Immature natural killer cell (primary cell): Measurements from ENCODE around the gene AKTIP. TPM values are rescaled to one million over a fixed set of nuclear protein-coding genes. Genes with fewer than 3 reads are reported as not detected.

Experiments used
- DNase-seq, 3 donors: peaks; one replicate each; pipeline ENCODE4 v3.0.0; 2022; ENCODE audit warnings: mixed read lengths in 1 of 3
- H3K27ac Mint-ChIP-seq, 6 donors: one replicate each; pipeline ENCODE4 v1.8.0; 2020; ENCODE audit warnings: mixed read lengths in 6 of 6, mild to moderate bottlenecking in 5 of 6, inconsistent platforms in 4 of 6, moderate library complexity in 3 of 6
- H3K27me3 Mint-ChIP-seq, 3 donors: one replicate each; pipeline ENCODE4 v1.8.0; 2020 to 2021; ENCODE audit warnings: low read depth in 3 of 3, mild to moderate bottlenecking in 3 of 3, mixed read lengths in 3 of 3, moderate library complexity in 3 of 3, inconsistent platforms in 1 of 3
- H3K36me3 Mint-ChIP-seq, 3 donors: one replicate each; pipeline ENCODE4 v1.8.0; 2020; ENCODE audit warnings: mixed read lengths in 3 of 3, inconsistent platforms in 2 of 3, mild to moderate bottlenecking in 2 of 3
- H3K4me1 Mint-ChIP-seq, 2 donors: one replicate each; pipeline ENCODE4 v1.8.0; 2020; ENCODE audit warnings: inconsistent platforms in 2 of 2, mild to moderate bottlenecking in 2 of 2, mixed read lengths in 2 of 2, moderate library complexity in 1 of 2
- H3K4me3 Mint-ChIP-seq, 5 donors: one replicate each; pipeline ENCODE4 v1.8.0; 2020; ENCODE audit warnings: mild to moderate bottlenecking in 5 of 5, mixed read lengths in 5 of 5, inconsistent platforms in 3 of 5, moderate library complexity in 3 of 5
- H3K9me3 Mint-ChIP-seq, 6 donors: one replicate each; pipeline ENCODE4 v1.8.0; 2020; ENCODE audit warnings: mild to moderate bottlenecking in 6 of 6, mixed read lengths in 6 of 6, inconsistent platforms in 4 of 6, moderate library complexity in 3 of 6
- polyA plus RNA-seq, 3 donors: library from polyadenylated mRNA; unstranded; fragments of 300-500 nt; fragmentation: Illumina TruSeq; gene quantifications; one replicate each; pipeline ENCODE4 v1.2.3, GENCODE V29; 2021

AKTIP gene
- polyA plus RNA-seq, 3 donors from 2014 or later = 23.3 to 32.0 (median 30.9) TPM

- Mint-ChIP-seq H3K4me3 (no peak overlapping the region), H3K4me1 (peaks cover 3 to 51% of the 10 kb centered on the region in 2 donors), H3K27ac (peak overlapping the region in 5 of 6 donors; percentile 10 to 86 (median 53)), H3K36me3 (peaks cover 65 to 86% (median 69%) of the 10 kb centered on the region in 3 donors), H3K27me3 (no peaks in the 10 kb centered on the region), H3K9me3 (peaks cover 0 to 11% (median 7%) of the 10 kb centered on the region in 6 donors)
- no peak for DNase-seq
These were observed 16.8 kb downstream of the AKTIP start for GRCh38 chr16:53486230-53486629.

- H3K4me1 Mint-ChIP-seq = peaks cover 5 to 42% of the 10 kb centered on the region in 2 donors
- peak overlapping the region in 5 of 6 donors; percentile 19 to 73 (median 24) for H3K27ac Mint-ChIP-seq
- H3K4me3 Mint-ChIP-seq = no peak overlapping the region
- peaks cover 0 to 11% (median 7%) of the 10 kb centered on the region in 6 donors for H3K9me3 Mint-ChIP-seq
- peaks cover 60 to 85% (median 66%) of the 10 kb centered on the region in 3 donors for H3K36me3 Mint-ChIP-seq
- H3K27me3 Mint-ChIP-seq = no peaks in the 10 kb centered on the region
- DNase-seq = no peak
These were observed 18.5 kb downstream of the AKTIP start for GRCh38 chr16:53484542-53484941.

GRCh38 chr16:53482123-53482522 is 20.9 kb downstream of the AKTIP start:
- no peak overlapping the region for H3K4me3 Mint-ChIP-seq
- peaks cover 11 to 44% of the 10 kb centered on the region in 2 donors for H3K4me1 Mint-ChIP-seq
- H3K27ac Mint-ChIP-seq = peak overlapping the region in 5 of 6 donors; percentile 24 to 69 (median 56)
- DNase-seq = no peak
- no peaks in the 10 kb centered on the region for H3K27me3 Mint-ChIP-seq
- peaks cover 0 to 11% (median 7%) of the 10 kb centered on the region in 6 donors for H3K9me3 Mint-ChIP-seq
- H3K36me3 Mint-ChIP-seq = peaks cover 59 to 82% (median 65%) of the 10 kb centered on the region in 3 donors

GRCh38 chr16:53480394-53480793 is 22.6 kb downstream of the AKTIP start:
- H3K27ac Mint-ChIP-seq = peak overlapping the region in 5 of 6 donors; percentile 8 to 77 (median 51)
- H3K36me3 Mint-ChIP-seq = peaks cover 54 to 77% (median 56%) of the 10 kb centered on the region in 3 donors
- no peaks in the 10 kb centered on the region for H3K9me3 Mint-ChIP-seq
- H3K27me3 Mint-ChIP-seq = no peaks in the 10 kb centered on the region
- no peak for DNase-seq
- H3K4me3 Mint-ChIP-seq = no peak overlapping the region
- peaks cover 19 to 52% of the 10 kb centered on the region in 2 donors for H3K4me1 Mint-ChIP-seq

GRCh38 chr16:53478965-53479364 is 24.0 kb downstream of the AKTIP start:
- DNase-seq = no peak
- Mint-ChIP-seq H3K27ac (peak overlapping the region in 2 of 6 donors; percentile 33 to 62), H3K4me3 (no peak overlapping the region), H3K27me3 (no peaks in the 10 kb centered on the region), H3K4me1 (peaks cover 24 to 43% of the 10 kb centered on the region in 2 donors), H3K36me3 (peaks cover 42 to 67% (median 43%) of the 10 kb centered on the region in 3 donors), H3K9me3 (no peaks in the 10 kb centered on the region)

DNA sequence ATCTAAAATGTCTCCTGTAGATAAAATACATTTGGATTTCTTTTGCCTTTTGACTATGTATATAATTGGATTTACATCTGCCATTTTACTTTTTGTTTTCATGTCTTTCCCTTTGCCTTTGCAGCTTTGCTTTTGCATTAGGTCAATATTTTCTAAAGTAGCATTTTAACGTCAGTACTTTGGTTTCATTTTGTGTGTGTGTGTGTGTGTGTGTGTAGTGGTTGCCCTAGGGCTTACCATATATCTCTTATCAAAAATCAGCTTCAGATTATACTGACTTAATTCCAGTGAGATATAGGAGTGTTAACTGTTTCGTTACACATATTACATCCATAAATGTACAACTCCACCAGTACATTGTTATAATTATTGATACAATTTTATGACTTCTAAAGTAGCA is 26.1 kb downstream of the AKTIP start:
- H3K27me3 Mint-ChIP-seq = no peaks in the 10 kb centered on the region
- no peaks in the 10 kb centered on the region for H3K9me3 Mint-ChIP-seq
- H3K4me3 Mint-ChIP-seq = no peak overlapping the region
- DNase-seq = no peak
- peak overlapping the region in 5 of 6 donors; percentile 30 to 70 (median 57) for H3K27ac Mint-ChIP-seq
- H3K36me3 Mint-ChIP-seq = peaks cover 32 to 66% (median 43%) of the 10 kb centered on the region in 3 donors
- H3K4me1 Mint-ChIP-seq = peaks cover 27 to 37% of the 10 kb centered on the region in 2 donors

- H3K9me3 Mint-ChIP-seq = no peaks in the 10 kb centered on the region
- H3K4me3 Mint-ChIP-seq = peak overlapping the region in 1 of 5 donors; percentile 36
- H3K36me3 Mint-ChIP-seq = peaks cover 28 to 60% (median 39%) of the 10 kb centered on the region in 3 donors
- peaks cover 24 to 37% of the 10 kb centered on the region in 2 donors for H3K4me1 Mint-ChIP-seq
- H3K27me3 Mint-ChIP-seq = no peaks in the 10 kb centered on the region
- H3K27ac Mint-ChIP-seq = peak overlapping the region in 1 of 6 donors; percentile 55
- DNase-seq = no peak
These were observed 37.3 kb downstream of the AKTIP start for GRCh38 chr16:53465606-53466280.

DNA sequence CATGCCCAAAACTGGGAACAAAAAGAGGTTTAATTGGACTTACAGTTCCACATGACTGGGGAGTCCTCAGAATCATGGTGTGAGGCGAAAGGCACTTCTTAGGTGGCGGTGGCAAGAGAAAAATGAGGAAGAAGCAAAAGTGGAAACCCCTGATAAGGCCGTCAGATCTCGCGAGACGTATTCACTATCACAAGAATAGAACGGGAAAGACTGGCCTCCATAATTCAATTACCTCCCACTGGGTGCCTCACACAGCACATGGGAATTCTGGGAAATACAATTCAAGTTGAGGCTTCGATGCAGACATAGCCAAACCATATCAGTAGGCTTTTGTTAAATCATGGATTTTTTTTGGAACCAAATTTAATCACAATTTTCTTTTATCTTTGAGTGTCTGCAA is 44.4 kb downstream of the AKTIP start:
- DNase-seq = no peak
- H3K9me3 Mint-ChIP-seq = no peaks in the 10 kb centered on the region
- H3K4me1 Mint-ChIP-seq = peaks cover 74 to 87% of the 10 kb centered on the region in 2 donors
- peaks cover 9 to 17% (median 12%) of the 10 kb centered on the region in 3 donors for H3K27me3 Mint-ChIP-seq
- H3K36me3 Mint-ChIP-seq = peaks cover 41 to 64% (median 57%) of the 10 kb centered on the region in 3 donors
- H3K4me3 Mint-ChIP-seq = peak overlapping the region; percentile 81 to 92 (median 85)
- H3K27ac Mint-ChIP-seq = peak overlapping the region; percentile 86 to 96 (median 92)

DNA sequence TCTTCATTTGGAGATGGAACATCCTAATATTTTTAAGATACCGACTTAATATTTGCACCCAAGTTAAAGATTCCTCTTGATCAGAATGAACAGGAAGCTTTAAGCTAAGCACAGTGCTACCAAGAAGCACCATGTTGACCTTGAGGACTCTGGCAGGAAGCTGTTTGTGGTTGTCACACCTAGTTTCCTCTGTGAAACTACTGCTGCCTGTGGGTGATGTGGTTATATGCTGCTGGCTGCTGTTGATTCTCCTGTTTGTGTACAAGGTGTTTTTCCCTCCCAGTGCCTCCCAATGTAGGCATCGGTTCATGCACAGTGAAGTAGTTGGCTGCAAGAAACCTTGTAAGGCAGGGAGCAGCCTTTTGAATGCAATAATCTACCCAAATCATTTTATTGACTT is 45.3 kb downstream of the AKTIP start:
- no peaks in the 10 kb centered on the region for H3K9me3 Mint-ChIP-seq
- peak overlapping the region; percentile 81 to 92 (median 85) for H3K4me3 Mint-ChIP-seq
- H3K36me3 Mint-ChIP-seq = peaks cover 40 to 60% (median 55%) of the 10 kb centered on the region in 3 donors
- H3K27me3 Mint-ChIP-seq = peaks cover 9 to 17% (median 14%) of the 10 kb centered on the region in 3 donors
- peak; percentile 89 to 91 (median 89) for DNase-seq
- peak overlapping the region; percentile 86 to 96 (median 92) for H3K27ac Mint-ChIP-seq
- peaks cover 80 to 94% of the 10 kb centered on the region in 2 donors for H3K4me1 Mint-ChIP-seq

GRCh38 chr16:53456625-53457024 is 46.4 kb downstream of the AKTIP start:
- peaks cover 79 to 93% of the 10 kb centered on the region in 2 donors for H3K4me1 Mint-ChIP-seq
- DNase-seq = peak; percentile 84 to 87 (median 85)
- H3K9me3 Mint-ChIP-seq = no peaks in the 10 kb centered on the region
- H3K27me3 Mint-ChIP-seq = peaks cover 9 to 17% (median 14%) of the 10 kb centered on the region in 3 donors
- peak overlapping the region; percentile 89 to 97 (median 94) for H3K27ac Mint-ChIP-seq
- peaks cover 36 to 61% (median 52%) of the 10 kb centered on the region in 3 donors for H3K36me3 Mint-ChIP-seq
- H3K4me3 Mint-ChIP-seq = peak overlapping the region; percentile 81 to 92 (median 85)

- Mint-ChIP-seq H3K36me3 (peaks cover 24 to 49% (median 48%) of the 10 kb centered on the region in 3 donors), H3K9me3 (no peaks in the 10 kb centered on the region), H3K27ac (peak overlapping the region; percentile 59 to 94 (median 90)), H3K4me3 (peak overlapping the region; percentile 71 to 85 (median 76)), H3K27me3 (peaks cover 9 to 18% (median 17%) of the 10 kb centered on the region in 3 donors), H3K4me1 (peaks cover 81 to 91% of the 10 kb centered on the region in 2 donors)
- peak; percentile 60 to 64 (median 62) for DNase-seq
These were observed 49.1 kb downstream of the AKTIP start for GRCh38 chr16:53453928-53454327.

- Mint-ChIP-seq H3K4me3 (peak overlapping the region in 4 of 5 donors; percentile 64 to 90 (median 78)), H3K27ac (peak overlapping the region in 4 of 6 donors; percentile 53 to 92 (median 88)), H3K27me3 (peaks cover 0 to 9% (median 3%) of the 10 kb centered on the region in 3 donors), H3K4me1 (peaks cover 73 to 85% of the 10 kb centered on the region in 2 donors), H3K9me3 (no peaks in the 10 kb centered on the region), H3K36me3 (peaks cover 20 to 46% (median 33%) of the 10 kb centered on the region in 3 donors)
- no peak for DNase-seq
These were observed 53.0 kb downstream of the AKTIP start for GRCh38 chr16:53449816-53450517.

GRCh38 chr16:53446090-53446489 is 56.9 kb downstream of the AKTIP start:
- Mint-ChIP-seq H3K27ac (peak overlapping the region; percentile 81 to 91 (median 88)), H3K4me1 (peaks cover 63 to 75% of the 10 kb centered on the region in 2 donors)

More at GRCh38 chr16:53446090-53446489, 56.9 kb downstream of the AKTIP start:
- no peaks in the 10 kb centered on the region for H3K9me3 Mint-ChIP-seq
- peaks cover 24 to 47% (median 27%) of the 10 kb centered on the region in 3 donors for H3K36me3 Mint-ChIP-seq
- no peak for DNase-seq
- H3K4me3 Mint-ChIP-seq = peak overlapping the region; percentile 68 to 84 (median 80)
- H3K27me3 Mint-ChIP-seq = peaks cover 0 to 4% (median 0%) of the 10 kb centered on the region in 3 donors
